ENCODE measurements around the gene PFN3. TPM values are rescaled to one million over a fixed set of nuclear protein-coding genes. Genes with fewer than 3 reads are reported as not detected.

PFN3 gene
- total RNA-seq, 1 experiment from 2014 or later, result not detected

- peaks cover 2% of the 10 kb centered on the region for H3K36me3 ChIP-seq (replicated peaks; ENCODE audit: control insufficient read depth, insufficient read depth, low read length)
- peaks cover 13% of the 10 kb centered on the region for H3K27me3 ChIP-seq (ENCODE audit: control insufficient read depth, insufficient read depth, low read length)
- H3K4me3 ChIP-seq (ENCODE audit: insufficient read depth, low read depth, low read length), result peak overlapping the region; percentile 49
- DNase-seq, result peak; percentile 40
Observed at GRCh38 chr5:177371120-177372033, 29.1 kb downstream of the PFN3 start.

GRCh38 chr5:177370488-177371119, 29.9 kb downstream of the PFN3 start:
- Histone ChIP-seq H3K36me3 (replicated peaks; ENCODE audit: control insufficient read depth, insufficient read depth, low read length) (peaks cover 2% of the 10 kb centered on the region), H3K27me3 (ENCODE audit: control insufficient read depth, insufficient read depth, low read length) (peaks cover 13% of the 10 kb centered on the region), H3K4me3 (ENCODE audit: insufficient read depth, low read depth, low read length) (peak overlapping the region; percentile 49)
- DNase-seq, result peak; percentile 99

DNA sequence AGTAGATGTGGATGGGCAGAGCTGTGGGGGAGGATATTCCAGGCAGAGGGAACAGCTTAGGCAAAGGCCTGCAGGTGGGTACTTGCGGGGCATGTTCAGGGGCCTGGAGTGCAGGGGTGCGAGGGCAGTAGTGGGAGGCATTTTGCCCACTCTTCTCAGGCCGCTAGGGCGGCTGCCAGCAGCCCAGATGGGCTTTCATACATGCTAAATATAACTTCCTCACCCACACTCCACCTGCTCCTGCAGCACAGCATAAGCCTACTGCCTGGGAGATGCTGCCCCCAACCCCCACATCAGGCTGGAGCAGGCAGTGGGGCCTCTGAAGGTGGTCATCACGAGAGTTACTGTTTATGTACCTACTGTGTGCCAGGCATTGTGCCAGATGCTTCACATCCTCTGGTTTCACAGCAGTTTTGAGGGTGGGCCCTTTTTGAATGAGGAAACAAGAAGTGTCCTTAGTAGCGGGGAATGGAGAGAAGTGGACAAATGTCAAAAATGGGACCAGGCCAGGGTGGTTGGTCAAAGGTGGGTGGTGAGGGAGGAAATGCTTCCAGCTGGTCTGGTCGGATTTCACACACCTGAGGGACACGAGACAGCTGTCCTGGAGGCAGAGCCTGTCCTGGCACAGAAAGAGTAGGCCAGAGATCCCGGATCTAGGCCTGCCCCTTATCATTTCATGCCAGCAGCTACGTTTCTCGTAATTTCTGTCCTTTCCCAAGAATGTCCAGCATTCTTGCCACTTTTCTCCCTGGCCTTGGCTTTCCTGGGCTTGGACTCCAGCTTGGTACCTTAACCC, 30.6 kb downstream of the PFN3 start:
- peaks cover 13% of the 10 kb centered on the region for H3K27me3 ChIP-seq (ENCODE audit: control insufficient read depth, insufficient read depth, low read length)
- DNase-seq, result no peak
- peaks cover 2% of the 10 kb centered on the region for H3K36me3 ChIP-seq (replicated peaks; ENCODE audit: control insufficient read depth, insufficient read depth, low read length)
- H3K4me3 ChIP-seq (ENCODE audit: insufficient read depth, low read depth, low read length), result no peak overlapping the region

DNA sequence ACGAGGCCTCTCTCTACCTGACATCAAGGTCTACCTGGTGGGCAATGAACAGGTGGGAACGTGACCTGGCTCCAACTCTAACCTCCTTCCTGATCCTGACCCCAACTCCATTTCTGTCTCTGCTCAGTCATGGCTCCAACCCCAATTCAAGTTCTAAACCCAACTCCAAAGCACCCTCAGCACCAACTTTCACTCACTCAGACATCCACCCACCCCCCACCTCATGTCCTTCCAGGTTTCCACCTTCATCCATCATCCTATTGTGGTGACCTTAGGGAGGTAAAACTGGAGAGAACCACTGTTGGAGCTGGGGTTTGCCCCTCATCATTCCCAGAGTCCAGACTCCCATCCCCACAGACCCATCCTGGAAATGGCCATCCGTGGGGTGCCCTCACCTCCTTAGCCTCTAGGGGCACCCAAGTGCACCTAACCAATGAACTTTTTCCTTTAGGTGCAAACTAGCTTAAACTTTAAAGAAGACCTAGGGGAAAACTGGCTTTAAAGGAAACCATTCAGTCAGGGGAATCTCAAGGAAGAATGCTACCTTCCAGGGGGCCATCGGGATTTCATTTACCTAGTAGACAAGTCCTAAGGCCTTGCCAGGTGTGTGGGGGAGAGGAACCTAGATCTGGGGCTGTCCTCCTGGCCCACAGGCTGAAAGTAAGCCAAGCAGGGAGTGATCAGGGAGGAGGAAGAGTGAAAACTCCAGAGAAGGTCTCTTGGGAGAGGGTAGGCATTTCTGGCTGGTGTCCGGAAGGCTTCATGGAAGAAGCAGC, 31.4 kb downstream of the PFN3 start:
- peak; percentile 77 for DNase-seq
- Histone ChIP-seq H3K4me3 (ENCODE audit: insufficient read depth, low read depth, low read length) (no peak overlapping the region), H3K27me3 (ENCODE audit: control insufficient read depth, insufficient read depth, low read length) (peaks cover 13% of the 10 kb centered on the region), H3K36me3 (replicated peaks; ENCODE audit: control insufficient read depth, insufficient read depth, low read length) (peaks cover 2% of the 10 kb centered on the region)

GRCh38 chr5:177367981-177368868, 32.2 kb downstream of the PFN3 start:
- peak; percentile 55 for DNase-seq
- Histone ChIP-seq H3K4me3 (ENCODE audit: insufficient read depth, low read depth, low read length) (peak overlapping the region; percentile 69), H3K27me3 (ENCODE audit: control insufficient read depth, insufficient read depth, low read length) (peaks cover 13% of the 10 kb centered on the region)

DNA sequence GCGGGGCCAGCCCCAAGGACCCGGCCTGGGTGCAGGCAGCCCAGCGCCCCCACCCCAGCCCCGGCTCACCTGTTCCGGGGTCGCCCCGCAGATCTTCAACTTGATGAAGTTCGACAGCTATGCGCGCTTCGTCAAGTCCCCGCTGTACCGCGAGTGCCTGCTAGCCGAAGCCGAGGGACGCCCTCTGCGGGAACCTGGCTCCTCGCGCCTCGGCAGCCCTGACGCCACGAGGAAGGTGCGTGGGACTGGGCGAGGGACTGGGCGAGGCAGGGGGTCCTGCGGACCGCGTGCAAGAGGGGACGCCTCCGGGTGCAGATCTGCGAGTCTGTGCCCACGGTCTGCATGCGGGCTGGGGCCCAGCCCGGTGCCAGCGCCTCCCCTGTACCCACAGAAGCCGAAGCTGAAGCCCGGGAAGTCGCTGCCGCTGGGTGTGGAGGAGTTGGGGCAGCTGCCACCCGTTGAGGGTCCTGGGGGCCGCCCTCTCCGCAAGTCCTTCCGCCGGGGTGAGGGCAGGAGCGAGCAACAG, 33.1 kb downstream of the PFN3 start:
- Histone ChIP-seq H3K27me3 (ENCODE audit: control insufficient read depth, insufficient read depth, low read length) (peaks cover 13% of the 10 kb centered on the region), H3K4me3 (ENCODE audit: insufficient read depth, low read depth, low read length) (peak overlapping the region; percentile 69), H3K36me3 (replicated peaks; ENCODE audit: control insufficient read depth, insufficient read depth, low read length) (peaks cover 2% of the 10 kb centered on the region)
- no peak for DNase-seq

More at GRCh38 chr5:177367981-177368868, 32.2 kb downstream of the PFN3 start:
- H3K36me3 ChIP-seq (replicated peaks; ENCODE audit: control insufficient read depth, insufficient read depth, low read length), result peaks cover 2% of the 10 kb centered on the region

DNA sequence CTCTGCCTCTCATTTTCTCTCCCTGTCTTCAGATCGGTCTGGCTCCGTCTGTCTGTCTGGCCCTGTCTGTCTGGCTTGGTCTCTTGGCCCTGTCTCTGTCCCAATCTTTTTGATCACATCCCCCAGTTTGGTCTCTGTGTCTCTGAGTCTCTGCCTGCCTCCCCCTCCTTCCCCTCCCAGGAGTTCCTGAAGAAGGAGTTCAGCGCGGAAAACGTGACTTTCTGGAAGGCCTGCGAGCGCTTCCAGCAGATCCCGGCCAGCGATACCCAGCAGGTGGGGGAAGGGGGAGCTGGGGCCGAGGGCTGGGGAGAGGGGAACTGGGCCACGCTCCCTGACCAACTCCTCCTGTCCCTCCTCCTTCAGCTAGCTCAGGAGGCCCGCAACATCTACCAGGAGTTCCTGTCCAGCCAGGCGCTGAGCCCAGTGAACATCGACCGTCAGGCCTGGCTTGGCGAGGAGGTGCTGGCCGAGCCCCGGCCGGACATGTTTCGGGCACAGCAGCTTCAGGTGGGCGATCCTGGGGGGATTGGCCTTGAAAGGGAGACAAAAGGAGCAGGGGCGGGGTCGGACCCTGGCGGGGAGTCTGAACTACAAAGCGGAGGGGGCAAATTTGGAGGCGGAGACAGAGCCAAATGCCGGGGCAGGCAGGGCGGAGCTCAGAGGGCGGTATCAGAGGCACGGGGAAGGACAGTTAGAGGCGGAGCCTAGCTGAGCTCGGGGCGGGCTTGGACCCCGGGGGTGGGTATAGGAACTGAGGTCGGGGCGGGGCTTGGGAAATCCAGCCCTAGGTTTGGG, 33.7 kb downstream of the PFN3 start:
- H3K36me3 ChIP-seq (replicated peaks; ENCODE audit: control insufficient read depth, insufficient read depth, low read length), result no peaks in the 10 kb centered on the region; the same call in 1 of the 2 replicates
- peak; percentile 100 for DNase-seq

GRCh38 chr5:177365845-177366527, 34.5 kb downstream of the PFN3 start:
- DNase-seq, result peak; percentile 68
- Histone ChIP-seq H3K36me3 (replicated peaks; ENCODE audit: control insufficient read depth, insufficient read depth, low read length) (no peaks in the 10 kb centered on the region; the same call in 1 of the 2 replicates), H3K27me3 (ENCODE audit: control insufficient read depth, insufficient read depth, low read length) (peaks cover 17% of the 10 kb centered on the region), H3K4me3 (ENCODE audit: insufficient read depth, low read depth, low read length) (peak overlapping the region; percentile 43; the same call in 1 of the 2 replicates)

More for the DNA sequence above, 33.7 kb downstream of the PFN3 start:
- H3K4me3 ChIP-seq (ENCODE audit: insufficient read depth, low read depth, low read length), result peak overlapping the region; percentile 69
- peaks cover 17% of the 10 kb centered on the region for H3K27me3 ChIP-seq (ENCODE audit: control insufficient read depth, insufficient read depth, low read length)

- DNase-seq, result peak; percentile 44
- peaks cover 17% of the 10 kb centered on the region for H3K27me3 ChIP-seq (ENCODE audit: control insufficient read depth, insufficient read depth, low read length)
- H3K4me3 ChIP-seq (ENCODE audit: insufficient read depth, low read depth, low read length), result no peak overlapping the region
- H3K36me3 ChIP-seq (replicated peaks; ENCODE audit: control insufficient read depth, insufficient read depth, low read length), result no peaks in the 10 kb centered on the region; the same call in 1 of the 2 replicates
Observed at GRCh38 chr5:177364159-177364962, 36.1 kb downstream of the PFN3 start.

GRCh38 chr5:177363565-177363964, 36.9 kb downstream of the PFN3 start:
- H3K36me3 ChIP-seq (replicated peaks; ENCODE audit: control insufficient read depth, insufficient read depth, low read length), result no peaks in the 10 kb centered on the region; the same call in 1 of the 2 replicates
- H3K27me3 ChIP-seq (ENCODE audit: control insufficient read depth, insufficient read depth, low read length), result peaks cover 17% of the 10 kb centered on the region
- peak overlapping the region; percentile 63 for H3K4me3 ChIP-seq (ENCODE audit: insufficient read depth, low read depth, low read length)
- DNase-seq, result no peak
